Gastrocnemius medialis (tissue), 4 donors: ENCODE data around the gene BORCS5.

Experiments used
- POLR2A ChIP-seq, 2 donors: fragments of 450-650 bp; IDR thresholded peaks; one replicate each; pipeline ENCODE4 v1.6.1; 2017; ENCODE audit warnings: antibody characterized with exemption in 2 of 2, mild to moderate bottlenecking in 2 of 2, moderate library complexity in 2 of 2
- TF ChIP-seq, protein P1 (sequence below), 5 experiments: fragments of 450-650 bp in 3 of 5; fragments of 200-600 bp in 2 of 5; sonication (generic) in 2 of 5; IDR thresholded peaks in 4 of 5; conservative IDR thresholded peaks in 1 of 5; 1 replicate in 4 of 5; 2 replicates in 1 of 5; pipeline ENCODE4 v1.5.1; 2016 to 2019; ENCODE audit warnings: antibody characterized with exemption in 5 of 5, mild to moderate bottlenecking in 3 of 5, moderate library complexity in 3 of 5

- TF ChIP-seq, protein P1, sequence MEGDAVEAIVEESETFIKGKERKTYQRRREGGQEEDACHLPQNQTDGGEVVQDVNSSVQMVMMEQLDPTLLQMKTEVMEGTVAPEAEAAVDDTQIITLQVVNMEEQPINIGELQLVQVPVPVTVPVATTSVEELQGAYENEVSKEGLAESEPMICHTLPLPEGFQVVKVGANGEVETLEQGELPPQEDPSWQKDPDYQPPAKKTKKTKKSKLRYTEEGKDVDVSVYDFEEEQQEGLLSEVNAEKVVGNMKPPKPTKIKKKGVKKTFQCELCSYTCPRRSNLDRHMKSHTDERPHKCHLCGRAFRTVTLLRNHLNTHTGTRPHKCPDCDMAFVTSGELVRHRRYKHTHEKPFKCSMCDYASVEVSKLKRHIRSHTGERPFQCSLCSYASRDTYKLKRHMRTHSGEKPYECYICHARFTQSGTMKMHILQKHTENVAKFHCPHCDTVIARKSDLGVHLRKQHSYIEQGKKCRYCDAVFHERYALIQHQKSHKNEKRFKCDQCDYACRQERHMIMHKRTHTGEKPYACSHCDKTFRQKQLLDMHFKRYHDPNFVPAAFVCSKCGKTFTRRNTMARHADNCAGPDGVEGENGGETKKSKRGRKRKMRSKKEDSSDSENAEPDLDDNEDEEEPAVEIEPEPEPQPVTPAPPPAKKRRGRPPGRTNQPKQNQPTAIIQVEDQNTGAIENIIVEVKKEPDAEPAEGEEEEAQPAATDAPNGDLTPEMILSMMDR (IDR thresholded peaks at IDR 0.05 in 4 of 5, conservative IDR thresholded peaks at IDR 0.05 in 1 of 5), result no peak
- TF ChIP-seq POLR2A (IDR thresholded peaks at IDR 0.05), result no peak
Observed at GRCh38 chr12:12445165-12445881, 88.4 kb downstream of the BORCS5 start.
